ENCODE results near the gene GAGE10.

The GAGE10 gene

GRCh38 chrX:49276207-49276606 lies 27.2 kb upstream of the GAGE10 start:
- DNase-seq (ENCODE audit: low read depth) = no peak
- TF ChIP-seq CTCF (IDR thresholded peaks at IDR 0.05; ENCODE audit: insufficient read depth, low read depth, low read length, missing control alignments) = no peak
- no peak overlapping the region for H3K4me3 ChIP-seq (ENCODE audit: low read depth, low read length)

GRCh38 chrX:49276671-49277534 lies 26.5 kb upstream of the GAGE10 start:
- no peak for DNase-seq (ENCODE audit: low read depth)
- no peak overlapping the region for H3K4me3 ChIP-seq (ENCODE audit: low read depth, low read length)
- no peak for TF ChIP-seq CTCF (IDR thresholded peaks at IDR 0.05; ENCODE audit: insufficient read depth, low read depth, low read length, missing control alignments)

- no peak for TF ChIP-seq CTCF (IDR thresholded peaks at IDR 0.05; ENCODE audit: insufficient read depth, low read depth, low read length, missing control alignments)
- H3K4me3 ChIP-seq (ENCODE audit: low read depth, low read length) = no peak overlapping the region
- DNase-seq (ENCODE audit: low read depth) = no peak
Measured at GRCh38 chrX:49277535-49277830, 26.0 kb upstream of the GAGE10 start.

GRCh38 chrX:49278081-49278480 lies 25.4 kb upstream of the GAGE10 start:
- no peak for DNase-seq (ENCODE audit: low read depth)
- TF ChIP-seq CTCF (IDR thresholded peaks at IDR 0.05; ENCODE audit: insufficient read depth, low read depth, low read length, missing control alignments) = no peak
- no peak overlapping the region for H3K4me3 ChIP-seq (ENCODE audit: low read depth, low read length)

- no peak for TF ChIP-seq CTCF (IDR thresholded peaks at IDR 0.05; ENCODE audit: insufficient read depth, low read depth, low read length, missing control alignments)
- no peak overlapping the region for H3K4me3 ChIP-seq (ENCODE audit: low read depth, low read length)
- no peak for DNase-seq (ENCODE audit: low read depth)
Measured at GRCh38 chrX:49282647-49283011, 20.8 kb upstream of the GAGE10 start.

- no peak for TF ChIP-seq CTCF (IDR thresholded peaks at IDR 0.05; ENCODE audit: insufficient read depth, low read depth, low read length, missing control alignments)
- no peak for DNase-seq (ENCODE audit: low read depth)
- no peak overlapping the region for H3K4me3 ChIP-seq (ENCODE audit: low read depth, low read length)
Measured at GRCh38 chrX:49284212-49284611, 19.2 kb upstream of the GAGE10 start.

GRCh38 chrX:49286136-49286535 lies 17.3 kb upstream of the GAGE10 start:
- H3K4me3 ChIP-seq (ENCODE audit: low read depth, low read length) = no peak overlapping the region
- no peak for DNase-seq (ENCODE audit: low read depth)
- TF ChIP-seq CTCF (IDR thresholded peaks at IDR 0.05; ENCODE audit: insufficient read depth, low read depth, low read length, missing control alignments) = no peak
